ENCODE measurements around the gene PRKN.

- TF ChIP-seq PPARA (CRISPR knock-in tag; IDR thresholded peaks at IDR 0.05; ENCODE audit: borderline replicate concordance): no peak
- no peak for TF ChIP-seq ZNF8 (CRISPR knock-in tag; IDR thresholded peaks at IDR 0.05)
- TF ChIP-seq ARNTL (CRISPR knock-in tag; IDR thresholded peaks at IDR 0.05; ENCODE audit: borderline replicate concordance, low read depth): no peak
- TF ChIP-seq CREB5 (CRISPR knock-in tag; IDR thresholded peaks at IDR 0.05; ENCODE audit: low read depth): no peak
- no peak for TF ChIP-seq PATZ1 (CRISPR knock-in tag; IDR thresholded peaks at IDR 0.05; ENCODE audit: borderline replicate concordance)
- TF ChIP-seq ZNF70 (CRISPR knock-in tag; IDR thresholded peaks at IDR 0.05): no peak
- no peak for TF ChIP-seq BACH2 (CRISPR knock-in tag; IDR thresholded peaks at IDR 0.05; ENCODE audit: borderline replicate concordance)
- no peak for TF ChIP-seq ZC3H10 (CRISPR knock-in tag; IDR thresholded peaks at IDR 0.05)
Observed at GRCh38 chr6:161684731-161685475, 1042.7 kb downstream of the PRKN start.

Measured in SK-N-SH treated with all-trans-retinoic acid at 6 μM for 48 hours (cell line).